GM04504 (cell line): ENCODE results near the gene RNU2-63P.
"Not testable (repeated sequence)": the region's sequence is repeated elsewhere in the genome, so short reads cannot be mapped to it uniquely, and the experiment has no call there.

Experiments
- DNase-seq: peaks from one replicate; pipeline ENCODE4 v3.0.0-alpha.2; 2012; ENCODE audit warnings: low read depth

The RNU2-63P gene

GRCh38 chr2:88028931-88029330 lies 12.6 kb upstream of the RNU2-63P start:
- DNase-seq: no peak

- no peak for DNase-seq
Observed at GRCh38 chr2:88027697-88028389, 11.5 kb upstream of the RNU2-63P start.

- no peak for DNase-seq
Observed at GRCh38 chr2:88024509-88024908, 8.2 kb upstream of the RNU2-63P start.

GRCh38 chr2:88022669-88022921 lies 6.2 kb upstream of the RNU2-63P start:
- DNase-seq: no peak

- no peak for DNase-seq
Observed at GRCh38 chr2:88019985-88020384, 3.6 kb upstream of the RNU2-63P start.

- DNase-seq: no peak
Observed at GRCh38 chr2:88018909-88019308, 2.6 kb upstream of the RNU2-63P start.

GRCh38 chr2:88018077-88018805 lies 1.9 kb upstream of the RNU2-63P start:
- DNase-seq: not testable (repeated sequence)

GRCh38 chr2:88017780-88018038 lies 1.4 kb upstream of the RNU2-63P start:
- not testable (repeated sequence) for DNase-seq

- DNase-seq: no peak
Observed at GRCh38 chr2:88016960-88017779, 823 bp upstream of the RNU2-63P start.

- DNase-seq: no peak
Observed at GRCh38 chr2:88011011-88011410, 5.3 kb downstream of the RNU2-63P start.

GRCh38 chr2:88010136-88010535 lies 6.2 kb downstream of the RNU2-63P start:
- DNase-seq: no peak

- DNase-seq: no peak
Observed at GRCh38 chr2:88006912-88007439, 9.4 kb downstream of the RNU2-63P start.

- no peak for DNase-seq
Observed at GRCh38 chr2:88005776-88006175, 10.6 kb downstream of the RNU2-63P start.

- DNase-seq: no peak
Observed at GRCh38 chr2:88003074-88003755, 13.1 kb downstream of the RNU2-63P start.

GRCh38 chr2:88002359-88002707 lies 14.0 kb downstream of the RNU2-63P start:
- no peak for DNase-seq

GRCh38 chr2:88000474-88000873 lies 15.9 kb downstream of the RNU2-63P start:
- DNase-seq: not testable (repeated sequence)

GRCh38 chr2:87996570-87996969 lies 19.8 kb downstream of the RNU2-63P start:
- DNase-seq: no peak

GRCh38 chr2:87995756-87996155 lies 20.6 kb downstream of the RNU2-63P start:
- no peak for DNase-seq

- DNase-seq: not testable (repeated sequence)
Observed at GRCh38 chr2:87994304-87994850, 22.0 kb downstream of the RNU2-63P start.

GRCh38 chr2:87992569-87992968 lies 23.8 kb downstream of the RNU2-63P start:
- not testable (repeated sequence) for DNase-seq

GRCh38 chr2:87987473-87987872 lies 28.9 kb downstream of the RNU2-63P start:
- DNase-seq: not testable (repeated sequence)

GRCh38 chr2:87985902-87986301 lies 30.4 kb downstream of the RNU2-63P start:
- not testable (repeated sequence) for DNase-seq
